Measurements from ENCODE around the gene AQR.

The AQR gene

DNA sequence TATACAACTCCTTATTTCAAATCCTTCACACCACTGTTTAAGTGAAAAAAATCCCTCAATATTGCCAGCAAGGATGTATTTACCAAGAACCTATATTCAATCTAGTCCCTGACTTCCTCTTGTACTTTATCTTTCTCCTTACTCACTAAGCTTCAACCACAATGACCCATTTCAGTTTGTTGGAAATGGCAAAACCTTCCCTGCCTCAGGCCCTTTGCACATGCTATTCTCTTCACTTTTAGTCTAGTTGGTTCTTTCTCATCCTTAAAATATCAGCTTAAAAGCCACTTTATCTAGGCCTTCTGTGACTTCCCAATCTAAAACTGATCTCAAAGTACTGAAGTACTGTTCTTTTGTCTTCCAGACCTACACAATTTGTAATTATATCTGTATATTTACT is 92.9 kb downstream of the AQR start:
- DNase-seq (ENCODE audit: low read depth), result no peak

DNA sequence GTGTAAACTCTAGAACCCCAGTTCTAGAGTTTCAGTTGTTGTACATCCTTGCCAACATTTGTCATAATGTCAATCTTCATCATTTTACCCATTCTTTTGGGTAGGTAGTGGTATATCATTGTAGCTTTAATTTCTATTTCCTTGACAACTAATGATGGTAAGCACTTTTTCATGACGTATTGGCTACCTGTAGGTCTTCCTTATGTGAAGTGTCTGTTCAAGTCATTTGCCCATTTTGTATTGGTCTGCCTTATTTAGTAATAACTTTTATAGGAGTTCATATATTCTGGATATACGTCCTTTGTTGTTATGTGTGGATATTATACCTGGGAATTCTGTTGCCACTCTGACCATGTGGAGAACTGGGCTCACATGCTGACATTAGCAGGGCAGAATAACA is 100.4 kb downstream of the AQR start:
- no peak for DNase-seq (ENCODE audit: low read depth)

DNA sequence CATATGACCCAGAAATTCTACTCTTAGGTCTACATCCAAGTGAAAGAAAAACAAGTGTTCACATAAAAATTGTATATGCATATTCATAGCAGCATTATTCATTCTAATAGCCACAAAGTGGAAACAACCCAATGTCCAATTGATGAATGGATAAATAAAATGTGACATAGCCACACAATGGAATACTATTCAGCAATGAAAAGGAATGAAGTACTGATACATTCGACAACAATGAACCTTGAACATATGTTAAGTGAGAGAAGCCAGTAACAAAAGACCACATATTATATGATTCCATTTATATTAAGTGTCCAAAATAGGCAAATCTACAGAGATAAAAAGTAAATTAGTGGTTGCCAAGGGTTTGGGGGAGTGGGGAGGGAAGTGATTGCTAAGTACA is 104.0 kb downstream of the AQR start:
- DNase-seq (ENCODE audit: low read depth), result no peak

GRCh38 chr15:34861214-34861613 is 108.3 kb downstream of the AQR start:
- DNase-seq (ENCODE audit: low read depth), result no peak

- no peak for DNase-seq (ENCODE audit: low read depth)
Measured at GRCh38 chr15:34855893-34856292, 113.6 kb downstream of the AQR start.

DNA sequence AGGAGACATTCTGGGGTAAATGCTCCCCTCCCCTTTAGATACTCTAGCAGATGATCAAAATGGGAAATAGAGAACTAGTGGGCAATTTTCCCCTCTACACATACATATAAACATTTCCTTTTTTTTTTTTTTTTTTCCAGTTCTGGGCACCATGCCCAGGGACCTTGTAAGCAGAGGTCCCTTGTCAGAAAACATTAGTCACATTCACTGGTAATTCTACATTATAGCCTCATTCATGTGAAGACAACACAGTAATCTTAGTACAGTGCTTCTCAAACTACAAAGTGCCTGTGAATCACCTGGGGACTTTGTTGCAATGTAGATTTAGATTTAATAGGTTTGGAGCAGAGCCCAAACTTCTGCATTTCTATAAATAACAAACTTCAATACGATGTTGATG is 114.1 kb downstream of the AQR start:
- no peak for DNase-seq (ENCODE audit: low read depth)

DNA sequence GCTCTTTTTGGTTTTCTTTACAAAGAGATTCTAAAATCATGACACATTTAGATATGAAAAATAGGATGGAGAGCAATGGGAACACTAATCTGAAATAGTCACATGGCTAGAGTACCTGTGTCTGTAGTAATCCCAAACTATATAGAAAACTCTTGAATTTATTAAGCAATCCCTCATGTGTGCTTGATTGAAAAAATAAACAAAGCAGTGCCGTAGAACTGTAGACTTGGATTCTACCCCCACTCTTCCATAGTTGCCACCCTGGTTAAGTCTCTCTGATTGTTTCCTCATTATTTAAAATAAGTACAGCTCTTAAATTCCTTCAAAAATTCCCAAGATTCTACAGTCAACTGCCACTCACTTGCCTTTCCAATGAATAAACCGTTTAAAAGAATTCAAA is 115.3 kb downstream of the AQR start:
- no peak for DNase-seq (ENCODE audit: low read depth)

DNA sequence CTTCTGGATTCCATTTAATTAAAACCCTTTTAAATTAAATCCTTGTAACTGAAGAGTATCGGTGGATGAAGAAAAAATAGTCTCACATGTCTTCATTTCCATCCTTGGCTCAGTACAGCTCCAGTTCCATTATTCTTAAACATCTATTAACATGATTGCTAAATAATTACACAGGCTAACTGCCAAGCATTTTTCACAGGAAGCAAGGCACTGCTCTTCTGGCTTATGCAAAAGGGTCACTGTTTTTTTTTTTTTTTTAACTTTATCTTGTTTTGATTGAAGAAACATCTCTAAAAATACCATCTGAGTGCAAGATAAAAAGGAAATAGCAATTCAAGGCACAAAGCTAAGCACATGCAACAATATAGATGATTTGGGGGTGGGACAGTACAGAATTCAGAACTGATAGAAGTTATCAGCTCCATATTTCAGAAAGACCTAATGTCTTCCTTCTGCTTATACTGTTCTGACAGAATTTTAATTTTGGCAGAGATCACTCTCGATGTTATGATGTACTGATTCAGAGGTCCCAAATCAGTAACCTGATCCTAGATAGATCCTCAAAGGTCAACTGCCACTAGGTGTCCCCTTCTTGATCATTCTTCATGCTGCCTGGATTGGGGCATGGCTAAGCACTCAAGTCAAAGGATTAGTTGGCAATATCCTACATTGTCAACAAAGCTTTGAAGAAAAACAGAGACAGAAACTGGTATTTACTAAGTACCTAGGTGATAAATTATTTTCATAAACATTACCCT is 116.4 kb downstream of the AQR start:
- no peak for DNase-seq (ENCODE audit: low read depth)

DNA sequence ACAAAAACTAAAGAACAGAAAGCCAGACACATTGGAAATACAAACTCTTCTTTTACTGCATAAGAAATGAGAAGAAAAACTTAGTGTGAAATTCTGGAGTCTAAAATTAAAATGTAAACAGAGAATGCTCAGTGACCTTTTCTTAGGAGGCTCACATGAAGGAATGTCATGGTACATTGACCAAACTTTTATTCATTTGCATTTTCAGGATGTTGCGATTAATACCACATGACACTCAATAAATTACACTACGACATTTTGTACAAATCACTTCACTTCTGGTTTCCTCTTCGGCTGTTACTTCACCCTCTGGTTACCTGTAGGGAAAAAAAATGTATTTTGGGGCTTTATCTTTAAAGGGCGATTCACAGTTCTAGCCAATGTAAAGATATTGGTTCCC is 117.8 kb downstream of the AQR start:
- DNase-seq (ENCODE audit: low read depth), result no peak

- DNase-seq (ENCODE audit: low read depth), result no peak
Measured at GRCh38 chr15:34851007-34851406, 118.5 kb downstream of the AQR start.

DNA sequence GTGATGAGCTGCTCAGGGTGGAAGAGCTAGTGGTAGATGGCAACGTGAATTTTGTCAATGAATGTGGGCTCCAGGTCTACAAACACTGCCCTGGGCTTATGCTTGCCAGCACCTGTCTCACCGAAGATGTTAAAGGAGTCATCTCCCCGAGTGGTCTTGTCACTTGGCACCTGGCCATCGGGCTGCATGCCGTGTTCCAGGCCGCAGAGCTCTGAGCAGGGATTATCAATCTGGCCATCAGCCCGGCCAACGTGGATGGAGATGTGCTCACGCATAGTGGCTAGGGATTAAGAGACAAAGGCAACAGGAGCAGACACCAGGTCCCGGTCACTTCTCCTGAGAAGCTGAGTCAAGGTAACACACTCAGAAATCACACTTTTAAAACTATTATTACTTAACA is 119.4 kb downstream of the AQR start:
- no peak for DNase-seq (ENCODE audit: low read depth)

GRCh38 chr15:34849364-34849959 is 120.1 kb downstream of the AQR start:
- DNase-seq (ENCODE audit: low read depth), result no peak

DNA sequence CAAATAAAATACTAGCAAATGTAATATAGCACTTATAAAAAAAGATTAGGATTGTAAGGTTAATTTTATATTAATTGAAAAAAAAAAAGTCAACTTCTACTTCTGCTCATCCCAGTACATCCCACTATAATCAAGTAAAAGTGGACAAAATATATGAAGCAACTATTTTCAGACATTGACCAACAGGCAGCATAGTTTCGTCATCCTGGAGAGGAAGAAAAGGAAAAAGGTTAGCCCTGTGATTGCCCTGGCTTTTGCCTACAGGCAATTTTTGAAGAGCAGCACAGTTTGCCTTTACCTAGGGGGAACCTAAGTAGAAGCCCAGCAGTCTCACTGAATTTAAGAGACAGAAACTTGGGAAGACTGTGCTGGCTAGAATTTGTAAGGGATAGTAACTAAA is 121.9 kb downstream of the AQR start:
- no peak for DNase-seq (ENCODE audit: low read depth)

- no peak for DNase-seq (ENCODE audit: low read depth)
Measured at GRCh38 chr15:34841262-34841725, 128.2 kb downstream of the AQR start.

DNA sequence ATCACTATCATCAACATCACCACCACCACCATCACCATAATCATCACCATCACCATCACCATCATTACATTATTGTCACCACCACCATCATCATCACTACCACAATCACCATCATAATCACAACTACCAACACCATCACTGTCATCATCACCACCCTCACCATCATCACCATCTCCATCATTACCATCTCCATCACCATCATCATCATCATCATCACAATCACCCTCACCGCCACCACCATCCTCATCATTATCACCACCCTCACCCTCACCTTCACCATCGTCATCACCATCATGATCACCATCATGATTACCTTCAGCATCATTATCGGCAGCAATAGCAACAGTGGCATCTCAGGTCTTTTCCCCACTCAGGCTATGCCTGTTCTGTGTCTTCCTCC is 131.3 kb downstream of the AQR start:
- DNase-seq (ENCODE audit: low read depth), result no peak

DNA sequence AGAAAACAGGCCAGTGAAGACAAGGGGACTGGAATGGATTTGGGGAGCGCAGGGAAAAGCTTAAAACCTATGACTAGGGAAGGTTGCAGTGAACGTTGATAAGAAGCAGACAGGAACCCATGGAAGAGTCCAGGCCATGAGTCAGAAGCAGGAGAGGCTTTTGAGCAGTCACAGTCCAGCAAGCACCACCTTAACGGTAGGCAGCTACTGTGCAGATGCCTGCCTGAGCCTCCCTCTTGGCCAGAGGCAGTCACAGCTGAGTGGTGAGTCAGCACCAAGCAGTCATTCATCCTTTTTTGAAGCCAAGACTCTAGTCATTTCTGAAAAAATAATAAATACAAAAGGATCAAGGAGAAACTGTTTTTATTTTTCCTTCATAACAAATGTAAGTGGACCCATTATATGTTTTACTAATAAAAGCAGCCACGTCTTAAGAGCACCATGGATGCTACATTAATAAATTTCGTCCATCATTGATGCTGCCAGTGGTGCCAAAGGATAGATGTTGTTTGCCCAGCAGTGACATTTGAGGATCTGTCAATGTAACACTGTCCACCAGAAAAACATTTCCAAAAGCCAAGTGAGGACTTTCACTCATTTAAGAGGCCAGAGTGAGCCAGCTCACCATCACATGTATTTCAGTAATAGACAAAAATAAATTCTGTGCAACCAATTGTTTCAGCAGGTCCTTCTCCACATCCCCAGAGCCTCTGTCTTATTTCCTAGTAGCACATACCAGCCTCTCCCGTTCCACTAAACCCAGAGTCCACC is 132.1 kb downstream of the AQR start:
- DNase-seq (ENCODE audit: low read depth), result no peak

GRCh38 chr15:34828145-34828911 is 141.2 kb downstream of the AQR start:
- DNase-seq (ENCODE audit: low read depth), result no peak

DNA sequence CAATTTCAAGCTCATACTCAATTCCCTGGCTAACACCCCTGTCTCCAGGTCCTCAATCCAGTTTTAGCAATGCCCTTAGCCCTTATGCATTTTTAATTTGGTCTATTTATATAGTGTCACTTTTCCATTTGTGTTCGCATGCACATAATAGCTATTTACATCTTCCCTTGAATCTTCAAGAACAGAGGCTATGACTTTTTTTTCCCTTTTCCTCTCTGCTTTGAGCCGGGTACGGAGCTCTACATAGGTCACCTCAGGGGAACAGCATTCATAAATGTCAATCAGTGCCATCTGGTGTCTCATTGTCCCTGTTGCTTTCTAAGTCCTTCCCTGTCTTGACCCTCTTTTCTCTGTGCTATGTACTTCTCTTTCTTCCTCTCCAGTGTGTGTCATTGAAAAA is 147.7 kb downstream of the AQR start:
- no peak for DNase-seq (ENCODE audit: low read depth)

- no peak for DNase-seq (ENCODE audit: low read depth)
Measured at GRCh38 chr15:34820110-34820509, 149.4 kb downstream of the AQR start.

DNA sequence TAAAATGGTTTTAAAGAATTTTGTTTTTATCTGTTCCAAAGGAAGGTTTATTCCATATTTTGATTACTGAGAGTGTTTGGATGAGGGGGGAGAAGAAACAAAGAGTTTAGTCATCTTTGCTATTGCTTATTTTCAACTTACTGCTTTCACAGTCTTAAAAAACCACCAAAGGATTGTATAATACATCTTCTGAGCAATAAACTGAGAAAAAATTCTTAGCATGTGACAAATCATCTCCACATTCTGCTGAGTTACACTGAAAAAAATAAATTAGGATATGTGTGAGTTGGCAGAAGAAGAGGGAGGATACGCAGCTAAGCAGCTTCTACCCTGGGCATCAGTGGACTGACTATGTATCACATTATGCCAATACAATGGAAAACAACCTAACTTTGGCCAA is 151.0 kb downstream of the AQR start:
- DNase-seq (ENCODE audit: low read depth), result no peak

DNA sequence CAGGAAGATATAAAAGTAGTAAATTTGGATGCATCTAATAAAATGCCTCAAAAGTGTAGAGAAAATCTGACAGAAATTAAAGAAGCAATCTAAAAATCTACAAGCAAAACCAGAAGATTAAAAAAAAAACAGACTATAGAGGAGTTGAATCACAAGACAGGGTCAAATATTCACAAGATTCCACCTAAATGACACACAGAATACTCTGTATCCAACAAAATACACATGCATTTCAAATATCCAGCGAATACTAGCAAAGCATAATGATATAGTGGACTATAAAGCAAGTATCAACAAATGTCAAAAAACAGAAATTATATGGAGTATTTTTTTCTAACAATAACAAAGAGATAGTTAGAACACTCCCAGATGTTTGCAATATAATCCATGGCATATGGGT is 153.7 kb downstream of the AQR start:
- no peak for DNase-seq (ENCODE audit: low read depth)

GRCh38 chr15:34813446-34814190 is 155.9 kb downstream of the AQR start:
- DNase-seq (ENCODE audit: low read depth), result no peak

Measured in T-helper 22 cell (primary cell).